ENCODE results near the gene ZNF831. TPM values are rescaled to one million over a fixed set of nuclear protein-coding genes. Genes with fewer than 3 reads are reported as not detected.

Gene ZNF831
- total RNA-seq: 1 to 10 TPM; 7.6 to 9.4 TPM

- H3K4me3 Mint-ChIP-seq: peak within 1 kb of the TSS; percentile 83
- peaks cover 78% of the 10 kb centered on the region for H3K4me1 Mint-ChIP-seq (ENCODE audit: low read depth)
- POLR2A ChIA-PET: interaction anchor here (0.6 to 3.4 kb wide), 11 partner anchors 9 to 1771 kb away, joined by 3 to 97 read pairs (median 5); partner anchors contain the start of gene ATP5F1E
- peak; percentile 60 for DNase-seq
- H3K27ac Mint-ChIP-seq: peak within 1 kb of the TSS; percentile 96
- CTCF ChIA-PET: interaction anchor here (0.9 to 6.1 kb wide), 7 partner anchors 11 to 58 kb away, joined by 3 to 33 read pairs (median 15); no protein-coding TSS in a partner anchor
- H3K27me3 Mint-ChIP-seq: no peaks in the 10 kb centered on the region
- intact Hi-C loops (cut with micrococcal nuclease): loop anchor here (2.0 to 10.0 kb wide), 5 partner anchors 43 to 1769 kb away; partner anchors contain the start of genes PRELID3B and RBM38
- H3K36me3 Mint-ChIP-seq: peaks cover 7% of the 10 kb centered on the region
- no peaks in the 10 kb centered on the region for H3K9me3 Mint-ChIP-seq
Observed at GRCh38 chr20:59163631-59164530, at the start of gene ZNF831. ZNF831 (plus strand) TSS chr20:59163821; CDS start chr20:59191020, 27,199 bp downstream.

GRCh38 chr20:59117526-59117925 is 46.1 kb upstream of the ZNF831 start:
- H3K4me1 Mint-ChIP-seq (ENCODE audit: low read depth): peaks cover 50% of the 10 kb centered on the region
- H3K36me3 Mint-ChIP-seq: peaks cover 3% of the 10 kb centered on the region
- intact Hi-C loops (cut with micrococcal nuclease): no loop called here
- H3K27me3 Mint-ChIP-seq: no peaks in the 10 kb centered on the region
- H3K27ac Mint-ChIP-seq: no peak overlapping the region
- H3K9me3 Mint-ChIP-seq: peaks cover 14% of the 10 kb centered on the region
- DNase-seq: no peak
- CTCF ChIA-PET: interaction anchor here (2.1 kb wide), 1 partner anchor 30 kb away, joined by 7 read pairs; no protein-coding TSS in a partner anchor
- no peak overlapping the region for H3K4me3 Mint-ChIP-seq
- POLR2A ChIA-PET: no interaction called here

DNA sequence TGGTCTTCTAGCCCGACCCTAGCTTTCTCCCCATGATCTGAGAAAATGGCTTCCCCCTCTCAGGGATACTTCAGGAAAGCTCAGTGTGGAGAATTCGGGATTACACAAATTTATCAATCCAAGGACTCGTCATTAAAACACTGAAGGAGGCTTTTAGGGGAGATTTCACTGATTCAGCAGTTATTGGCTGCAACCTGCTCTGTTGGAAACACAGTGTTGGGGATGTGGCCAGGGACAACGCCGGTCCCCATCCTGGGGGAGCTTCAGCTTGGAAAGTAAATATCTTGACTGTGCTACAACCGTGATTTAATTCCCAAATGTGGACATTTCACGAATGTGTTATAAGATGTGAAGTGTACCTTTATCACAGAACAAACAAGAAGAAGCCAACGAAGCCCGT is 44.8 kb upstream of the ZNF831 start:
- POLR2A ChIA-PET: no interaction called here
- CTCF ChIA-PET: interaction anchor here (1.1 to 2.1 kb wide), 3 partner anchors 9 to 88 kb away, joined by 4 to 7 read pairs (median 6); no protein-coding TSS in a partner anchor
- Mint-ChIP-seq H3K4me3 (no peak overlapping the region), H3K9me3 (peaks cover 13% of the 10 kb centered on the region), H3K36me3 (peaks cover 3% of the 10 kb centered on the region), H3K27me3 (no peaks in the 10 kb centered on the region), H3K4me1 (ENCODE audit: low read depth) (peaks cover 63% of the 10 kb centered on the region), H3K27ac (no peak overlapping the region)
- DNase-seq: no peak
- intact Hi-C loops (cut with micrococcal nuclease): no loop called here

- POLR2A ChIA-PET: interaction anchor here (1.2 kb wide), 1 partner anchor 39 kb away, joined by 4 read pairs; no protein-coding TSS in a partner anchor
Observed at GRCh38 chr20:59120491-59120890, 43.1 kb upstream of the ZNF831 start.

GRCh38 chr20:59120919-59121318 is 42.7 kb upstream of the ZNF831 start:
- POLR2A ChIA-PET: interaction anchor here (0.6 to 4.0 kb wide), 4 partner anchors 18 to 200 kb away, joined by 3 to 32 read pairs (median 6); no protein-coding TSS in a partner anchor
- Mint-ChIP-seq H3K36me3 (peaks cover 3% of the 10 kb centered on the region), H3K9me3 (peaks cover 13% of the 10 kb centered on the region), H3K4me1 (ENCODE audit: low read depth) (peaks cover 71% of the 10 kb centered on the region), H3K27ac (peak overlapping the region; percentile 94), H3K27me3 (no peaks in the 10 kb centered on the region), H3K4me3 (no peak overlapping the region)
- DNase-seq: peak; percentile 30
- intact Hi-C loops (cut with micrococcal nuclease): no loop called here
- CTCF ChIA-PET: interaction anchor here (1.0 to 4.8 kb wide), 8 partner anchors 18 to 86 kb away, joined by 3 to 34 read pairs (median 10); partner anchors contain the start of genes PRELID3B and ZNF831

More at GRCh38 chr20:59120491-59120890, 43.1 kb upstream of the ZNF831 start:
- Mint-ChIP-seq H3K36me3 (peaks cover 3% of the 10 kb centered on the region), H3K27ac (peak overlapping the region; percentile 94), H3K4me1 (ENCODE audit: low read depth) (peaks cover 71% of the 10 kb centered on the region), H3K4me3 (no peak overlapping the region), H3K9me3 (peaks cover 13% of the 10 kb centered on the region), H3K27me3 (no peaks in the 10 kb centered on the region)
- CTCF ChIA-PET: interaction anchor here (1.3 to 4.8 kb wide), 3 partner anchors 33 to 87 kb away, joined by 3 to 34 read pairs (median 33); no protein-coding TSS in a partner anchor
- intact Hi-C loops (cut with micrococcal nuclease): no loop called here
- DNase-seq: peak; percentile 65

- CTCF ChIA-PET: interaction anchor here (0.6 to 4.8 kb wide), 14 partner anchors 13 to 100 kb away, joined by 3 to 34 read pairs (median 6); partner anchors contain the start of genes PRELID3B and ZNF831
- peak; percentile 58 for DNase-seq
- peaks cover 74% of the 10 kb centered on the region for H3K4me1 Mint-ChIP-seq (ENCODE audit: low read depth)
- H3K27me3 Mint-ChIP-seq: no peaks in the 10 kb centered on the region
- intact Hi-C loops (cut with micrococcal nuclease): loop anchor here (2.0 kb wide), 2 partner anchors 19 to 45 kb away; no protein-coding TSS in a partner anchor
- H3K27ac Mint-ChIP-seq: peak overlapping the region; percentile 94
- H3K4me3 Mint-ChIP-seq: peak overlapping the region; percentile 72
- H3K36me3 Mint-ChIP-seq: peaks cover 3% of the 10 kb centered on the region
- POLR2A ChIA-PET: interaction anchor here (1.0 to 4.0 kb wide), 10 partner anchors 19 to 469 kb away, joined by 3 to 32 read pairs (median 7); partner anchors contain the start of gene ZNF831
- peaks cover 13% of the 10 kb centered on the region for H3K9me3 Mint-ChIP-seq
Observed at GRCh38 chr20:59121714-59122565, 41.7 kb upstream of the ZNF831 start.

- no peaks in the 10 kb centered on the region for H3K27me3 Mint-ChIP-seq
- POLR2A ChIA-PET: interaction anchor here (1.0 to 4.0 kb wide), 10 partner anchors 19 to 470 kb away, joined by 3 to 32 read pairs (median 7); partner anchors contain the start of gene ZNF831
- H3K4me1 Mint-ChIP-seq (ENCODE audit: low read depth): peaks cover 70% of the 10 kb centered on the region
- no peak for DNase-seq
- H3K4me3 Mint-ChIP-seq: peak overlapping the region; percentile 72
- peaks cover 3% of the 10 kb centered on the region for H3K36me3 Mint-ChIP-seq
- H3K27ac Mint-ChIP-seq: peak overlapping the region; percentile 94
- CTCF ChIA-PET: interaction anchor here (0.6 to 4.8 kb wide), 14 partner anchors 14 to 200 kb away, joined by 3 to 34 read pairs (median 6); partner anchors contain the start of genes PRELID3B and ZNF831
- intact Hi-C loops (cut with micrococcal nuclease): loop anchor here (2.0 kb wide), 2 partner anchors 20 to 44 kb away; no protein-coding TSS in a partner anchor
- H3K9me3 Mint-ChIP-seq: peaks cover 13% of the 10 kb centered on the region
Observed at GRCh38 chr20:59122566-59122919, 41.1 kb upstream of the ZNF831 start.

- Mint-ChIP-seq H3K4me1 (ENCODE audit: low read depth) (peaks cover 64% of the 10 kb centered on the region), H3K9me3 (peaks cover 13% of the 10 kb centered on the region), H3K27me3 (no peaks in the 10 kb centered on the region), H3K36me3 (peaks cover 3% of the 10 kb centered on the region), H3K27ac (peak overlapping the region; percentile 94), H3K4me3 (peak overlapping the region; percentile 72)
- POLR2A ChIA-PET: interaction anchor here (1.2 to 4.0 kb wide), 10 partner anchors 20 to 471 kb away, joined by 3 to 32 read pairs (median 8); partner anchors contain the start of gene ZNF831
- intact Hi-C loops (cut with micrococcal nuclease): loop anchor here (1.0 to 2.0 kb wide), 4 partner anchors 20 to 233 kb away; no protein-coding TSS in a partner anchor
- CTCF ChIA-PET: interaction anchor here (0.6 to 4.8 kb wide), 10 partner anchors 9 to 200 kb away, joined by 3 to 34 read pairs (median 8); partner anchors contain the start of gene ZNF831
- DNase-seq: peak; percentile 73
Observed at GRCh38 chr20:59123011-59123677, 40.5 kb upstream of the ZNF831 start.

DNA sequence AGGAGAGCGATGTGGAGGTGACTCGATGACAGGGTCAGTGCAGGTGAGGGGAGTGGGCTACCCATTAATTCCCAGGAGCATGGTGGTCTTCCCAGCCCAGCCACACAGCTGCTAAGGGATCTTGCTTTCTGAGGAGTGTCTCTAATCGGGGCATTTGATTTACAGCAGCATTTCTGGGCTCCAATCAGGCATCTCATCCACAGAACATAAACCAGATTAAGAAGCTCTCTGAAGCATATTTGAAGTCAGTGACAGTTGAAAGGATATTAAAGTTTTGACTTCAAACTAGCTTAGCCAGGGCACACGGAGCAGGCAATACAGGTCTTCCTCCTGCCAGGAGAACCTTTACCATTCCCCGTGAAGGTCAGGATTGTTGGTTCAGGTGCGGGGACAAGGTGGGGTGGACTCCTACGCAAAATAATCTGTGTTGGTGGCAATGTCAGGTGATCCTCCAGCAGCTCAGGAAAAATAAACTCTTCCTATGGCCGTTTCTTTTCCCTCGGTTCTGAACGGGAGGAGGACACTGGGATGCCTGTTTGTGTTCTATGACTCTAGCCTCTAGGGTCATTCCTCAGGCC is 39.9 kb upstream of the ZNF831 start:
- Mint-ChIP-seq H3K9me3 (peaks cover 13% of the 10 kb centered on the region), H3K27ac (peak overlapping the region; percentile 94), H3K4me1 (ENCODE audit: low read depth) (peaks cover 58% of the 10 kb centered on the region), H3K4me3 (peak overlapping the region; percentile 72), H3K36me3 (peaks cover 3% of the 10 kb centered on the region), H3K27me3 (no peaks in the 10 kb centered on the region)
- POLR2A ChIA-PET: interaction anchor here (1.5 to 4.0 kb wide), 6 partner anchors 20 to 471 kb away, joined by 3 to 32 read pairs (median 8); partner anchors contain the start of gene ZNF831
- intact Hi-C loops (cut with micrococcal nuclease): loop anchor here (1.0 to 2.0 kb wide), 4 partner anchors 21 to 233 kb away; no protein-coding TSS in a partner anchor
- CTCF ChIA-PET: interaction anchor here (1.2 to 4.8 kb wide), 6 partner anchors 10 to 83 kb away, joined by 3 to 34 read pairs (median 12); partner anchors contain the start of gene ZNF831
- no peak for DNase-seq

Measured in activated CD4-positive, alpha-beta memory T cell treated with anti-CD3 and anti-CD28 coated beads for 36 hours (primary cell).